ENCODE data around the gene MYLK.
"Not testable (repeated sequence)": the region's sequence is repeated elsewhere in the genome, so short reads cannot be mapped to it uniquely, and the experiment has no call there.

The MYLK gene

GRCh38 chr3:123722021-123722420, 162.1 kb downstream of the MYLK start:
- no peak for DNase-seq (ENCODE audit: low read depth, low spot score)
- H3K27ac ChIP-seq: no peak overlapping the region
- H3K36me3 ChIP-seq (ENCODE audit: insufficient read depth, low read length): no peaks in the 10 kb centered on the region
- H3K9ac ChIP-seq (ENCODE audit: insufficient read length): no peak overlapping the region
- no peaks in the 10 kb centered on the region for H3K9me3 ChIP-seq (ENCODE audit: low read depth, low read length)
- H3K4me3 ChIP-seq: no peak overlapping the region
- no peak for TF ChIP-seq FOXP2 (optimal IDR thresholded peaks at IDR 0.05; ENCODE audit: control extremely low read depth, extremely low read length, insufficient read depth)
- TF ChIP-seq EZH2 (IDR thresholded peaks at IDR 0.05): no peak
- no peak for TF ChIP-seq POLR2AphosphoS5 (IDR thresholded peaks at IDR 0.05; ENCODE audit: borderline replicate concordance, low read depth, low read length)

GRCh38 chr3:123721095-123721689, 162.9 kb downstream of the MYLK start:
- H3K4me3 ChIP-seq; H3K27ac ChIP-seq; H3K36me3 ChIP-seq (ENCODE audit: insufficient read depth, low read length); H3K9me3 ChIP-seq (ENCODE audit: low read depth, low read length); H3K9ac ChIP-seq (ENCODE audit: insufficient read length); DNase-seq (ENCODE audit: low read depth, low spot score): not testable (repeated sequence)

- no peak for DNase-seq (ENCODE audit: low read depth, low spot score)
- Histone ChIP-seq H3K36me3 (ENCODE audit: insufficient read depth, low read length) (no peaks in the 10 kb centered on the region), H3K4me3 (no peak overlapping the region), H3K9ac (ENCODE audit: insufficient read length) (no peak overlapping the region), H3K9me3 (ENCODE audit: low read depth, low read length) (no peaks in the 10 kb centered on the region), H3K27ac (no peak overlapping the region)
- TF ChIP-seq EZH2 (IDR thresholded peaks at IDR 0.05) (no peak), POLR2AphosphoS5 (IDR thresholded peaks at IDR 0.05; ENCODE audit: borderline replicate concordance, low read depth, low read length) (no peak), FOXP2 (optimal IDR thresholded peaks at IDR 0.05; ENCODE audit: control extremely low read depth, extremely low read length, insufficient read depth) (no peak)
Measured at GRCh38 chr3:123720638-123721037, 163.5 kb downstream of the MYLK start.

- Histone ChIP-seq H3K9me3 (ENCODE audit: low read depth, low read length) (no peaks in the 10 kb centered on the region), H3K9ac (ENCODE audit: insufficient read length) (no peak overlapping the region), H3K4me3 (no peak overlapping the region), H3K27ac (no peak overlapping the region), H3K36me3 (ENCODE audit: insufficient read depth, low read length) (no peaks in the 10 kb centered on the region)
- no peak for DNase-seq (ENCODE audit: low read depth, low spot score)
- TF ChIP-seq POLR2AphosphoS5 (IDR thresholded peaks at IDR 0.05; ENCODE audit: borderline replicate concordance, low read depth, low read length) (no peak), EZH2 (IDR thresholded peaks at IDR 0.05) (no peak), FOXP2 (optimal IDR thresholded peaks at IDR 0.05; ENCODE audit: control extremely low read depth, extremely low read length, insufficient read depth) (no peak)
Measured at GRCh38 chr3:123719862-123720453, 164.2 kb downstream of the MYLK start.

- peak; percentile 39 for DNase-seq (ENCODE audit: low read depth, low spot score)
- H3K9ac ChIP-seq (ENCODE audit: insufficient read length); H3K36me3 ChIP-seq (ENCODE audit: insufficient read depth, low read length); H3K9me3 ChIP-seq (ENCODE audit: low read depth, low read length); H3K27ac ChIP-seq; H3K4me3 ChIP-seq: not testable (repeated sequence)
Measured at GRCh38 chr3:123719061-123719756, 164.9 kb downstream of the MYLK start.

GRCh38 chr3:123718108-123718507, 166.0 kb downstream of the MYLK start:
- H3K9me3 ChIP-seq (ENCODE audit: low read depth, low read length): no peaks in the 10 kb centered on the region
- DNase-seq (ENCODE audit: low read depth, low spot score): no peak
- H3K4me3 ChIP-seq: no peak overlapping the region
- no peaks in the 10 kb centered on the region for H3K36me3 ChIP-seq (ENCODE audit: insufficient read depth, low read length)
- no peak overlapping the region for H3K9ac ChIP-seq (ENCODE audit: insufficient read length)
- TF ChIP-seq POLR2AphosphoS5 (IDR thresholded peaks at IDR 0.05; ENCODE audit: borderline replicate concordance, low read depth, low read length): no peak
- TF ChIP-seq FOXP2 (optimal IDR thresholded peaks at IDR 0.05; ENCODE audit: control extremely low read depth, extremely low read length, insufficient read depth): no peak
- no peak for TF ChIP-seq EZH2 (IDR thresholded peaks at IDR 0.05)
- H3K27ac ChIP-seq: no peak overlapping the region

GRCh38 chr3:123717451-123717850, 166.7 kb downstream of the MYLK start:
- H3K4me3 ChIP-seq; DNase-seq (ENCODE audit: low read depth, low spot score): not testable (repeated sequence)

GRCh38 chr3:123716411-123716810, 167.7 kb downstream of the MYLK start:
- Histone ChIP-seq H3K27ac (0 out of 2 replicates have a peak overlapping the region, but pooled peaks have one; percentile 57), H3K36me3 (ENCODE audit: insufficient read depth, low read length) (no peaks in the 10 kb centered on the region), H3K4me3 (no peak overlapping the region), H3K9me3 (ENCODE audit: low read depth, low read length) (no peaks in the 10 kb centered on the region), H3K9ac (ENCODE audit: insufficient read length) (no peak overlapping the region)
- TF ChIP-seq EZH2 (IDR thresholded peaks at IDR 0.05) (no peak), FOXP2 (optimal IDR thresholded peaks at IDR 0.05; ENCODE audit: control extremely low read depth, extremely low read length, insufficient read depth) (no peak), POLR2AphosphoS5 (IDR thresholded peaks at IDR 0.05; ENCODE audit: borderline replicate concordance, low read depth, low read length) (no peak)
- DNase-seq (ENCODE audit: low read depth, low spot score): no peak

More at GRCh38 chr3:123717451-123717850, 166.7 kb downstream of the MYLK start:
- H3K9me3 ChIP-seq (ENCODE audit: low read depth, low read length); H3K36me3 ChIP-seq (ENCODE audit: insufficient read depth, low read length); H3K27ac ChIP-seq; H3K9ac ChIP-seq (ENCODE audit: insufficient read length): not testable (repeated sequence)

- no peak for DNase-seq (ENCODE audit: low read depth, low spot score)
- H3K9me3 ChIP-seq (ENCODE audit: low read depth, low read length): no peaks in the 10 kb centered on the region
- no peak overlapping the region for H3K9ac ChIP-seq (ENCODE audit: insufficient read length)
Measured at GRCh38 chr3:123713211-123713610, 170.9 kb downstream of the MYLK start.

More at GRCh38 chr3:123713211-123713610, 170.9 kb downstream of the MYLK start:
- Histone ChIP-seq H3K36me3 (ENCODE audit: insufficient read depth, low read length) (no peaks in the 10 kb centered on the region), H3K4me3 (no peak overlapping the region), H3K27ac (no peak overlapping the region)
- TF ChIP-seq EZH2 (IDR thresholded peaks at IDR 0.05) (no peak), FOXP2 (optimal IDR thresholded peaks at IDR 0.05; ENCODE audit: control extremely low read depth, extremely low read length, insufficient read depth) (no peak)

All from SK-N-MC (cell line).